ENCODE results near the gene NALCN. TPM values are rescaled to one million over a fixed set of nuclear protein-coding genes. Genes with fewer than 3 reads are reported as not detected.

Gene NALCN
- total RNA-seq, 1 donor from 2014 or later = 1.1 TPM

- no peaks in the 10 kb centered on the region for H3K36me3 ChIP-seq (ENCODE audit: insufficient read depth, low read length)
- H3K79me2 ChIP-seq (ENCODE audit: insufficient read depth, low read length) = no peaks in the 10 kb centered on the region
- Mint-ChIP-seq H3K27me3 (ENCODE audit: low read depth, unreplicated experiment) (peaks cover 6% of the 10 kb centered on the region), H3K4me3 (ENCODE audit: unreplicated experiment) (no peak overlapping the region), H3K4me1 (ENCODE audit: low read depth, unreplicated experiment) (no peaks in the 10 kb centered on the region), H3K36me3 (ENCODE audit: low read depth, unreplicated experiment) (no peaks in the 10 kb centered on the region), H3K27ac (ENCODE audit: unreplicated experiment) (no peak overlapping the region), H3K9me3 (ENCODE audit: unreplicated experiment) (no peaks in the 10 kb centered on the region)
- FAIRE-seq = no peak
- no peak overlapping the region for H3K4me2 ChIP-seq (ENCODE audit: low read length)
- H4K20me1 ChIP-seq (ENCODE audit: insufficient read depth, low read length) = no peaks in the 10 kb centered on the region
- no peak for DNase-seq (ENCODE audit: low read depth)
- H3K27ac ChIP-seq (ENCODE audit: low read depth, low read length) = no peak overlapping the region
- TF ChIP-seq EZH2 (IDR thresholded peaks at IDR 0.05; ENCODE audit: insufficient read depth, low read length) = no peak
- TF ChIP-seq CTCF (IDR thresholded peaks at IDR 0.05; ENCODE audit: insufficient read depth, low read depth, low read length) = no peak
- no peaks in the 10 kb centered on the region for H3K9me3 ChIP-seq (ENCODE audit: insufficient read depth, low read depth, low read length)
- H3K4me3 ChIP-seq (ENCODE audit: insufficient read depth, low read depth, low read length) = no peak overlapping the region
- no peaks in the 10 kb centered on the region for H3K27me3 ChIP-seq (ENCODE audit: insufficient read depth, low read length)
- H2AFZ ChIP-seq (ENCODE audit: low read depth, low read length) = no peak overlapping the region
- H3K9ac ChIP-seq (ENCODE audit: low read length) = no peak overlapping the region
- no peaks in the 10 kb centered on the region for H3K4me1 ChIP-seq (ENCODE audit: insufficient read depth, low read length)
Observed at GRCh38 chr13:101058841-101059240, 357.5 kb downstream of the NALCN start.

- Histone ChIP-seq H3K9me3 (ENCODE audit: insufficient read depth, low read depth, low read length) (no peaks in the 10 kb centered on the region), H3K79me2 (ENCODE audit: insufficient read depth, low read length) (no peaks in the 10 kb centered on the region), H3K9ac (ENCODE audit: low read length) (no peak overlapping the region), H3K4me1 (ENCODE audit: insufficient read depth, low read length) (no peaks in the 10 kb centered on the region), H2AFZ (ENCODE audit: low read depth, low read length) (no peak overlapping the region), H3K36me3 (ENCODE audit: insufficient read depth, low read length) (no peaks in the 10 kb centered on the region), H4K20me1 (ENCODE audit: insufficient read depth, low read length) (no peaks in the 10 kb centered on the region), H3K27me3 (ENCODE audit: insufficient read depth, low read length) (no peaks in the 10 kb centered on the region), H3K27ac (ENCODE audit: low read depth, low read length) (no peak overlapping the region), H3K4me3 (ENCODE audit: insufficient read depth, low read depth, low read length) (no peak overlapping the region), H3K4me2 (ENCODE audit: low read length) (no peak overlapping the region)
- TF ChIP-seq EZH2 (IDR thresholded peaks at IDR 0.05; ENCODE audit: insufficient read depth, low read length) (no peak), CTCF (IDR thresholded peaks at IDR 0.05; ENCODE audit: insufficient read depth, low read depth, low read length) (no peak)
- DNase-seq (ENCODE audit: low read depth) (peak; percentile 7), FAIRE-seq (no peak)
- no peaks in the 10 kb centered on the region for H3K9me3 Mint-ChIP-seq (ENCODE audit: unreplicated experiment)
- H3K27me3 Mint-ChIP-seq (ENCODE audit: low read depth, unreplicated experiment) = no peaks in the 10 kb centered on the region
- H3K36me3 Mint-ChIP-seq (ENCODE audit: low read depth, unreplicated experiment) = no peaks in the 10 kb centered on the region
- H3K4me1 Mint-ChIP-seq (ENCODE audit: low read depth, unreplicated experiment) = no peaks in the 10 kb centered on the region
- no peak overlapping the region for H3K27ac Mint-ChIP-seq (ENCODE audit: unreplicated experiment)
- H3K4me3 Mint-ChIP-seq (ENCODE audit: unreplicated experiment) = no peak overlapping the region
Observed at GRCh38 chr13:101053301-101054093, 362.8 kb downstream of the NALCN start.

Measured in astrocyte (in vitro differentiated cells and primary cell).